Stimulated activated CD4-positive, alpha-beta T cell treated with anti-CD3 and anti-CD28 coated beads, Interleukin-12 subunit alpha, Interleukin-12 subunit beta, amount 100 ng/mL, for 24 hours (primary cell): ENCODE results near the gene FAF1.
"Not testable (repeated sequence)": the region's sequence is repeated elsewhere in the genome, so short reads cannot be mapped to it uniquely, and the experiment has no call there.

Experiments used
- DNase-seq, 2 experiments: peaks; one replicate each; pipeline ENCODE4 v3.0.0-alpha.2; 2020; ENCODE audit warnings: low read depth in 2 of 2

The FAF1 gene

GRCh38 chr1:50907610-50908009 is 52.5 kb downstream of the FAF1 start:
- DNase-seq, result not testable (repeated sequence)

- not testable (repeated sequence) for DNase-seq
These were observed 54.0 kb downstream of the FAF1 start for GRCh38 chr1:50906050-50906449.

DNA sequence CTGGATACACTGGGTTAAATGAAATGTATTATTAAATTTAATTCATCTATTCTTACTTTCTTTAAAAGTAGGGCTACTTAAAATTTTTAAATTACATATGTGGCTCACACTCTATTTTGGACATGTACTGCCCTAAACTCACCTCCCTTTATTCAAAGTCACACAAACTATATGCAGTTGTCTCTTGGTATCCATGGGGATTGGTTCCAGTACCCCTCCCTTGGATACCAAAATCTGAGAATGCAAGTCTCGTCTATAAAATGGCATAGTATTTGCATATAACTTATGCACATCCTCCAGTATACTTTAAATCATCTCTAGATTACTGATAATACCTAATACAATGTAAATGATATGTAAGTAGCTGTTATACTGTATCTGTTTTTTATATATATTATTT is 57.6 kb downstream of the FAF1 start:
- DNase-seq, result no peak

GRCh38 chr1:50901872-50902271 is 58.2 kb downstream of the FAF1 start:
- DNase-seq, result no peak

DNA sequence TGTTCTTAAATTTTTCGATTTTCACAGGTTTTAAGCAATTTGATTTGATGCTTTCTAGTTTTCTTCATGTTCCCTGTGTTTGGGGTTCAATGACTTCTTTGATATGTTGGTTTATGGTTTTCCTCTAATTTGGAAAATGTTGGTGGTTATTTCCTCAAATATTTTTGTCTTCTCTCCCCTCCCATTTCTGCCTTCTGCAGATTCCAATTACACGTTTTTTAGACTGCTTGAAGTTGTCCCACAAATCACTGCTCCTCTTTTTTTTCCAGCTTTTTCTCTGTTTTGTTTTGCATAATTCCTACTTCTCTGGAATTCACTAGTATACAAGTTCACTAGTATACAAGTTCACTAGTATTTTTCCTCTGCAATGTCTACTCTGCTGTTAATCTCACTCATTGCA is 61.3 kb downstream of the FAF1 start:
- no peak for DNase-seq

GRCh38 chr1:50894340-50894739 is 65.7 kb downstream of the FAF1 start:
- DNase-seq, result no peak

GRCh38 chr1:50893466-50893865 is 66.6 kb downstream of the FAF1 start:
- no peak for DNase-seq

GRCh38 chr1:50887555-50887954 is 72.5 kb downstream of the FAF1 start:
- DNase-seq, result not testable (repeated sequence)

DNA sequence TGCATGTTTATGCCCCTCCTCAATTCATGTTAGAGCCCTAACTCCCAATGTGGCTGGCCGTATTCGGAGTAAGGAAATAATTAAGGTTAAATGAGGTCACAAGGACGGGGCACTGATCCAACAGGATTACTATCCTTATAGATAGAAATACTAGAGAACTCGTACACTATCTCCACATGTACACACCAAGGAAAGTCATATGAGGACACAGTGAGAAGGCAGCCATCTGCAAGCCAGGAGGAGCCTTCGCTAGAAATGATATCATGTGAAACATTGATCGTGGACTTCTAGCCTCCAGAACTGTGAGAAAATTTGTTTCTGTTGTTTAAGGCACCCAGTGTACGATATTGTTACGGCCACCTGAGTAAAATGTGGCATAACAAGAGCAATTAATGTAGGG is 79.7 kb downstream of the FAF1 start:
- no peak for DNase-seq

DNA sequence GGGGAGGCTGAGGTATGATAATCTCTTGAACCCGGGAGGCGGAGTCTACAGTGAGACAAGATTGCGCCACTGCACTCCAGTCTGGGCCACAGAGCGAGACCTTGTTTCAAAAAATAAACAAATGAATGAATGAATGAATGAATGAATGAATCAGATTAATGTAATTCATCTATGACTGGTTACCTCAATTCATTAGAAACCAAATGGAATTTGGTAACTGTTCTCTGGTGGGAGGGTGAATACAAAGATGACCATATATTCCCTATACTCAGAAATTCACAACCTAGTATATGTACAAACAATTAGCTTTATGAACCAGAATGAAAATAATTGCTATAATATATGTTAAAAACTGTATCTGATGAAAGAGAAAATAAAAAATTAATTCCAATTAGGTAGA is 80.9 kb downstream of the FAF1 start:
- DNase-seq, result no peak

GRCh38 chr1:50878434-50878833 is 81.6 kb downstream of the FAF1 start:
- no peak for DNase-seq

- no peak for DNase-seq
These were observed 82.4 kb downstream of the FAF1 start for GRCh38 chr1:50877641-50878040.

DNA sequence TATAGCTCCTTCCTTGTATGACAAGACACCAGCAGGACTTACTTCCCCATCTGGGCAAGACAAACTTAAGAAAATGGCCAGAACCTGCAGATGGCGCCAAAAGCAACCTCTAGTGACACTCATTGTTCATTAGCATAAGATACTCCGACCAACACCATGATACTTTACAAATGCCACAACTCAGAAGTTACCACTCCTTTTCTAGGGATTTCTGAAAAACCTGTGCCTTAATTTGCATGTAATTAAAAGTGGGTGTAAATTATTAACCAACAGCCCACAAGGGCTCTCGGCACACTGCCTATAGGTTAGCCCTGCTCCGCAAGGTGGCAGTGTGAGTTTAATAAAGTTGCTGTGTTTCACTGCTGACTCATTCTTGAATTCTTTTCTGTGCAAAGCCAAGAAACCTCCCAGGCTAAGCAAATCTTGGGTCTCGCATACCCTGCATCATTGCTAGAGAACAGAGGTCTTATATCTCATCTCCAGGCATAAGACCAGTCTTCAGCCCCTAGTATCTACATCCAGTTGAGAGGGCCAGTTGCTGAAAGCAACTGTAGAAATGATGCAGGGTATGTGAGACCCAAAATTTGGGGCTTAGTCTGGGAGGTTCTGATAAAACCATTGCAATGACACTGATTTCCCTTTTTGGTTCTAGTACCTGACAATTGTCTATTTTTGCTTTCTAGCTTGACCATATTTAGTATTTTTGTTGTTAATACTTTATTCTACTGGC is 86.4 kb downstream of the FAF1 start:
- peak; percentile 24 to 61 for DNase-seq

GRCh38 chr1:50864845-50865244 is 95.2 kb downstream of the FAF1 start:
- DNase-seq, result not testable (repeated sequence)

DNA sequence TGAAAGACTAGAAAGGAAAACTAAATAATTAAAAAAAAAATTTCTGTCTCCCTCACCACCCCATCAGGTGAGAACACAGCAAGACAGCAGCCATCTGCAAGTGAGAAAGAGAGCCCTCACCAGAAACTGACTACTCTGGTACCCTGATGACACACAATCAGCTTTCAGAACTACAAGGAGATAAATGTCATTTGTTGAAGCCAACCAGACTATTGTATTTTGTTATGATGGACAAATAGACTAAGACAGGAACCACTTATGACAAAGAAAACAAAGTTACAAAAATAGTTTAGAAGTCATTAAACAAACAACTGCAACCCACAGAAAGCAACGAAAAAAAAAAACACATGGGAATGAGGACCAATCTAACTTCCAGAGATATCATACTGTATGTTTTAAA is 98.3 kb downstream of the FAF1 start:
- DNase-seq, result no peak

- no peak for DNase-seq
These were observed 99.4 kb downstream of the FAF1 start for GRCh38 chr1:50860702-50861101.

GRCh38 chr1:50860256-50860655 is 99.8 kb downstream of the FAF1 start:
- no peak for DNase-seq

DNA sequence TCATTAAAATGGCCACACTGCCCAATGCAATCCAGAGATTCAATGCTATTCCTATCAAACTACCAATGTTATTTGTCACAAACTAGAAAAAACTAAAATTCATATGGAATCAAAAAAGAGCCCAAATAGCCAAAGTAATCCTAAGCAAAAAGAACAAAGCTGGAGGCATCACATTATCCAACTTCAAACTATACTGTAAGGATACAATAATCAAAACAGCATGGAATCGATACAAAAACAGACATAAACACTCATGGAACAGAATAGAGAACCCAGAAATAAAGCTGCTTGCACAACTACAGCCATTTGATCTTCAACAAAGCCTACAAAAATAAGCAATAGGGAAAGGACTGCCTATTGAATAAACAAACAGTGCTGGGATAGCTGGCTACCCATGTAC is 100.4 kb downstream of the FAF1 start:
- no peak for DNase-seq

DNA sequence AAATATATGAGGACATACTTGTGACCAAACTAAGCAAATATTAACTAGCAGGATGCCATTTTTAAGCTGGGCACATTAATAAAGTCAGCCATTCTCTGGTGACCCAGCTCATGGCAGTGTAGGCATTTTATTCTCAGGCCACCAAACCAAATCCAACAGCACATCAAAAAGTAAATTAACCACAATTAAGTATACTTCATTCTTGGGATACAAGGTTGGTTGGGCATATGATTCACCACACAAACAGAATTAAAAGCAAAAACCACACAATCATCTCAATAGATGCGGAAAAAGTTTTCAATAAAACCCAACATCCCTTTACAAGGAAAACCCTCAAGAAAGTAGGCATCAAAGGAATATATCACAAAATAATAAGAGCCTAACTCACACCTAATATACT is 101.3 kb downstream of the FAF1 start:
- DNase-seq, result no peak

GRCh38 chr1:50857702-50858101 is 102.4 kb downstream of the FAF1 start:
- no peak for DNase-seq

- DNase-seq, result no peak
These were observed 106.7 kb downstream of the FAF1 start for GRCh38 chr1:50853325-50853724.

DNA sequence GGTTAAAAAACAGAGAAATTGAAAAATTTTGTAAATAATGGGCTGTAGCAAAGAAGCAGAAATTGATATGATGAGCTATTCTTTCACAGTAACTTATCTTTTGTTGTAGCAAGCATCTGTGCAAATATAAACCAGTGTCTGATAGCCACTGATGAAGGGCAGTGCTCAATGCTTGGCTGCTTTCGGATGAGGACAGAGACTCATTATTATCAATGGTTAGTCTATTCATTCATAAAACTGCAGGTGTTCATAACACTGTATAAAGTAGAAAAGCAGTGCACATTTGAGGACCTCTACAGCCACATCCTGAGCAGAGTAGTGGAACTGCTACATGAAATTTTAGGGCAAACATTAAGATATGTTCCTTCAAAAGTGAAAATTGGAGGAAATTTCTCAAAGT is 107.2 kb downstream of the FAF1 start:
- no peak for DNase-seq

- no peak for DNase-seq
These were observed 108.6 kb downstream of the FAF1 start for GRCh38 chr1:50851466-50851865.

- no peak for DNase-seq
These were observed 109.0 kb downstream of the FAF1 start for GRCh38 chr1:50851034-50851433.
